K562 (cell line): Measurements from ENCODE around the gene MAMDC4. TPM values are rescaled to one million over a fixed set of nuclear protein-coding genes. Genes with fewer than 3 reads are reported as not detected.

Experiments used
- ATAC-seq: fragments of 200-7000 bp; cut with Tn5 transposase; 3 replicates; pipeline ENCODE4 v1.9.1; 2020; ENCODE audit warnings: moderate library complexity
- BruUV-seq: library from RNA; stranded (reverse); fragments of 400-500 nt; replicated peaks from 2 replicates; lab custom pipeline; 2021; lab: Mats Ljungman, UMichigan
- CTCF ChIA-PET: fragments of 300-600 bp; formaldehyde crosslinking; extraction: SDS; loops from one replicate; lab custom pipeline; 2021; ENCODE audit warnings: low intra/inter-chr PET ratio; lab: Yijun Ruan, JAX
- POLR2A ChIA-PET: fragments of 300-600, 350-650 bp; sonication (Branson Sonifier 250); formaldehyde crosslinking; extraction: SDS; loops from one replicate; lab custom pipeline; 2021; ENCODE audit warnings: antibody characterized with exemption, inconsistent platforms; lab: Yijun Ruan, JAX
- DNase-seq, 4 experiments: peaks; one replicate each; pipeline versions ENCODE4 v3.0.0 to v3.0.0-alpha.2; 2011 to 2018; ENCODE audit warnings: low spot score in 3 of 4, mixed read lengths in 3 of 4; ENCODE audit errors: extremely low read depth in 1 of 4
- FAIRE-seq: peaks from 2 replicates; lab custom pipeline; 2011; peaks lifted over from hg19 to GRCh38; lab: Jason Lieb, UNC
- H2AFZ ChIP-seq: 2 replicates; pipeline ENCODE4 v1.6.0; 2011; ENCODE audit warnings: low read depth, low read length, control low read depth, inconsistent platforms
- H3K27ac ChIP-seq: fragments of 200-600 bp; 3 replicates; pipeline ENCODE4 v1.8.0; 2011; ENCODE audit warnings: low read depth, mild to moderate bottlenecking, control low read depth, inconsistent platforms, low read length, moderate library complexity, mixed read lengths; ENCODE audit errors: extremely low read depth
- H3K27me3 ChIP-seq, 2 experiments: fragments of 300-600 bp in 1 of 2; 2 replicates in 1 of 2; 3 replicates in 1 of 2; pipeline versions ENCODE4 v1.6.0 to v1.8.0; 2011; ENCODE audit warnings: inconsistent platforms in 2 of 2, low read length in 2 of 2, mild to moderate bottlenecking in 1 of 2, mixed read lengths in 1 of 2, moderate library complexity in 1 of 2; ENCODE audit not compliant: control insufficient read depth in 2 of 2, insufficient read depth in 2 of 2
- H3K36me3 ChIP-seq: fragments of 300-600 bp; 3 replicates; pipeline ENCODE4 v1.8.0; 2011; ENCODE audit warnings: mild to moderate bottlenecking, low read length, inconsistent platforms; ENCODE audit not compliant: control insufficient read depth, insufficient read depth
- H3K4me1 ChIP-seq, 2 experiments: fragments of 200-600 bp in 1 of 2; replicated peaks in 1 of 2; 2 replicates in 1 of 2; 3 replicates in 1 of 2; pipeline versions ENCODE4 v1.5.1 to v1.8.0; 2011; ENCODE audit warnings: inconsistent platforms in 2 of 2, low read length in 2 of 2, mild to moderate bottlenecking in 1 of 2, mixed read lengths in 1 of 2, moderate library complexity in 1 of 2; ENCODE audit not compliant: control insufficient read depth in 2 of 2, insufficient read depth in 2 of 2
- H3K4me2 ChIP-seq: 2 replicates; pipeline ENCODE4 v1.6.1; 2011; ENCODE audit warnings: low read length, control low read depth, inconsistent platforms, mixed read lengths; ENCODE audit not compliant: insufficient read depth
- H3K4me3 ChIP-seq: fragments of 200-600 bp; sonication (generic), shearing (Covaris generic); 2 replicates; pipeline ENCODE4 v1.5.1; 2016; ENCODE audit warnings: control low read depth, inconsistent platforms
- H3K79me2 ChIP-seq: fragments of 200-600 bp; 3 replicates; pipeline ENCODE4 v1.8.0; 2011; ENCODE audit warnings: low read length, inconsistent platforms; ENCODE audit not compliant: control insufficient read depth, insufficient read depth
- H3K9ac ChIP-seq, 2 experiments: 2 replicates each; pipeline versions ENCODE4 v1.6.0 to v1.6.1; 2011; ENCODE audit warnings: low read depth in 2 of 2, low read length in 2 of 2, control low read depth in 1 of 2, inconsistent platforms in 1 of 2, mild to moderate bottlenecking in 1 of 2, mixed read lengths in 1 of 2; ENCODE audit not compliant: insufficient read depth in 1 of 2
- H3K9me1 ChIP-seq: one replicate; pipeline ENCODE4 v1.6.0; 2011; ENCODE audit warnings: inconsistent platforms, mild to moderate bottlenecking, low read length, moderate library complexity; ENCODE audit not compliant: control insufficient read depth, insufficient read depth
- H3K9me3 ChIP-seq: replicated peaks from 2 replicates; pipeline ENCODE4 v1.5.1; 2011; ENCODE audit warnings: low read depth, low read length, inconsistent platforms; ENCODE audit not compliant: control insufficient read depth, insufficient read depth
- H4K20me1 ChIP-seq: replicated peaks from 2 replicates; pipeline ENCODE4 v1.6.1; 2011; ENCODE audit warnings: low read length, inconsistent platforms, mixed read lengths; ENCODE audit not compliant: control insufficient read depth, insufficient read depth
- POLR2G ChIP-seq: fragments of 200-400 bp; formaldehyde crosslinking; IDR thresholded peaks from 2 replicates; pipeline ENCODE4 v1.6.1; 2017; ENCODE audit warnings: low read depth, mild to moderate bottlenecking, antibody characterized with exemption, low read length, moderate library complexity
- RBFOX2 ChIP-seq: fragments of 200-400 bp; formaldehyde crosslinking; IDR thresholded peaks from 2 replicates; pipeline ENCODE4 v1.6.1; 2017; ENCODE audit warnings: low read depth, mild to moderate bottlenecking, low read length, moderate library complexity
- SRSF1 ChIP-seq: fragments of 200-400 bp; formaldehyde crosslinking; IDR thresholded peaks from 2 replicates; pipeline ENCODE4 v1.6.1; 2017; ENCODE audit warnings: mild to moderate bottlenecking, low read depth, low read length, moderate library complexity
- WGBS: fragments of 100-300 bp; shearing (Covaris generic); methylation state at CpG from one replicate; pipeline ENCODE4 v1.1.6; 2016; ENCODE audit warnings: low coverage, mixed read lengths; ENCODE audit not compliant: insufficient coverage; ENCODE audit errors: missing lambda C conversion rate; 5-methylcytosine and 5-hydroxymethylcytosine counted together
- in situ Hi-C: fragments of 300-500 bp; cut with MboI; formaldehyde crosslinking; loops from 4 replicates; pipeline ENCODE4 v1.15.0; 2018; ENCODE audit warnings: inconsistent platforms, mixed read lengths
- intact Hi-C: fragments of 100-400 bp; cut with micrococcal nuclease; formaldehyde crosslinking; loops from 2 replicates; pipeline ENCODE4 v1.14.2; 2022
- polyA plus RNA-seq, 8 experiments: library from polyadenylated mRNA; depleted of rRNA in 4 of 8; stranded (reverse) in 5 of 8; unstranded in 3 of 8; fragments of >200 nt; fragmentation: Nextera tagmentation in 2 of 8; fragmentation: Illumina TruSeq in 1 of 8; extraction: Ambion mirVana in 2 of 8; extraction: Trizol in 1 of 8; gene quantifications; 2 replicates each; pipeline versions ENCODE4 v1.2.1 to v1.2.3, GENCODE V29; 2011 to 2014; ENCODE audit warnings: inconsistent platforms in 1 of 8, missing spikeins in 1 of 8
- total RNA-seq, 7 experiments: library from RNA; depleted of rRNA in 6 of 7; stranded (reverse); fragments of >200 nt in 6 of 7; fragmentation: Illumina TruSeq in 2 of 7; extraction: Trizol in 2 of 7; gene quantifications; 2 replicates each; pipeline versions ENCODE4 v1.2.1 to v1.2.3, GENCODE V29; 2011 to 2021; ENCODE audit warnings: low replicate concordance in 1 of 7
- TF ChIP-seq, protein P1 (sequence below): fragments of 250-450 bp; sonication (Bioruptor Pico); IDR thresholded peaks from 2 replicates; pipeline ENCODE4 v1.6.1; 2021; ENCODE audit warnings: mild to moderate bottlenecking
- TF ChIP-seq, protein P2 (sequence below): sonication (generic); formaldehyde crosslinking; IDR thresholded peaks from 2 replicates; pipeline ENCODE4 v1.8.1; 2023; ENCODE audit warnings: mild to moderate bottlenecking, missing genetic modification reagents

Gene MAMDC4
- total and polyA plus RNA-seq, 9 of the 15 experiments (the other 6 are each of a cell fraction or from before 2014, with no cell fraction given): 0.03 to 10.8 (median 1.5) TPM

DNA sequence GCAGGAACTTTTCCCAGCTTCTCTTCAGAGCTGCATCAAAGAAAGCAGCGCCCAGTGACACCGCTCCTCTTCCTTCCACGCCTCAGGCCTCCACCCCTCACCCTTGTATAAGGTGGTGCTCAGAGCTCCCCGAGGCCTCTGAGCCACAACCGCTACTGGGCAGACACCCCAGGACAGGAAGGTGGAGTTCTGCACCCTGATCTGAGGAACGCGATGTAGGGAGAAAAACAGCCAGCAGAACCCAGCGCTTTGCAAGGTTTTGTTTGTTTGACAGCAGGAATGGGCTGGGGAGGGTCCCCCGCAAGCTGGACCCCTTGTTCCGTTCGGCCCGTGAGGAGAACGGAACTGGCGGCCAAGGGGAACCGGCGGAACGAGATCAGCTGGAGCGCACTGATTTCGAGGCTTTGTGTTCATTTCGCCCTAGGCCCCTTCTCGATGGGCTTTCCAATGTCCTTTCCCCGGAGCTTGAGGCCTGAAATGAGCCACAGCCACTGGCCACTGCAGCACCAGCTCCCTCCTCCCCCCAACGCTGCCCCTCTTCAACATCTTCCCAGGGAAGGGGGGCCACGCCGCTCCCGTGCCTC, 9.8 kb downstream of the MAMDC4 start (continued):
- TF ChIP-seq, protein P1, sequence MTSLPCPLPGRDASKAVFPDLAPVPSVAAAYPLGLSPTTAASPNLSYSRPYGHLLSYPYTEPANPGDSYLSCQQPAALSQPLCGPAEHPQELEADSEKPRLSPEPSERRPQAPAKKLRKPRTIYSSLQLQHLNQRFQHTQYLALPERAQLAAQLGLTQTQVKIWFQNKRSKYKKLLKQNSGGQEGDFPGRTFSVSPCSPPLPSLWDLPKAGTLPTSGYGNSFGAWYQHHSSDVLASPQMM (CRISPR knock-in tag): no peak

DNA sequence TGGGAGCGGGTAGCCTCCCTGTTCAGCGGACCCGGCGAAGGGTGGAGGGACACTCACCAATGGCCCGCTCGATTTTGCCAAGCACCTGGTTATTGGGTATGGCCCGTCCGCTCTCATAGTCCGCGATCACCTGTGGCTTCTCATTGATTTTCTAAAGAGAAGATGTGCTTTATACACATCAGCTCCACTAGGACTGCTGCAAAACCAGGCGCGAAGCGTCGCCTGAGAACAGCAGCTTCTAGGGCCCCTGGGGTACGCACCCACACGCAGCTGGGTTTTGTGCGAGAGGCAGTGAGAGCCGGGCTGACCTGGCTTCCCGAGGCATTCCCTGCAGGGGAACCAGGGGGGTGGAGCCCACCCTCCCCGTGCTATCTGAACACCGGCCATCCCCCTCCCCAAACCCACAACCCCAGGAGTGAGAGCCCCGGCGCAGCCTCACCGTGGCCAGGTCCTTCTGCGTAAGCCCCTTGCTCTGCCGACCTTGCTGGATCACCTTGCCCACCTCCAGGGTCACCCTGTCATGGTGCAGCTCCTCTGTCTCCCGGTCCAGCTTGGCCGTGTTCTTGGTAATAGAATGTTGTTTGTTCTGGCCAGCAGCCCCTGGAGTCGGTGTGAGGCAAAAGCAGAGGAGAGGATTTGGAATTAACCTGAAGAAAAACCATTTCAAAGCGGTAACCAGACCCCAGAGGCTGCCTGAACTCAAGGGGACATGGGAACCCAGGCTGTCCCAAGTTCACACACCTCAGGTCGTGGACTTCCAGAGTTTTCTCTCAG, 10.9 kb downstream of the MAMDC4 start:
- FAIRE-seq (no peak), ATAC-seq (no peak), DNase-seq (no peak)
- Histone ChIP-seq H3K9me1 (peaks cover 4% of the 10 kb centered on the region), H4K20me1 (peaks cover 14% of the 10 kb centered on the region; the same call in 1 of the 2 replicates), H3K27ac (no peak overlapping the region), H3K4me3 (no peak overlapping the region), H3K36me3 (peaks cover 54% of the 10 kb centered on the region; the same call in 2 of the 3 replicates), H2AFZ (no peak overlapping the region), H3K9me3 (no peaks in the 10 kb centered on the region; the same call in 1 of the 2 replicates), H3K27me3 (no peaks in the 10 kb centered on the region), H3K79me2 (peaks cover 43% of the 10 kb centered on the region), H3K4me2 (no peak overlapping the region), H3K4me1 (peaks cover 5 to 52% of the 10 kb centered on the region in 2 experiments; a peak in 3 of 5 replicates), H3K9ac (peak overlapping the region in 1 of 2 experiments; percentile 39; a peak in 1 of 4 replicates)
- CTCF ChIA-PET: no interaction called here
- intact Hi-C loops (no loop called here), in situ Hi-C loops (no loop called here)
- no TSS peak for BruUV-seq
- WGBS: 95% methylated on average over 25 of the region's 31 CpGs
- TF ChIP-seq POLR2G (peak; percentile 45), RBFOX2 (peak; percentile 59), SRSF1 (no peak)
- TF ChIP-seq, protein P2, sequence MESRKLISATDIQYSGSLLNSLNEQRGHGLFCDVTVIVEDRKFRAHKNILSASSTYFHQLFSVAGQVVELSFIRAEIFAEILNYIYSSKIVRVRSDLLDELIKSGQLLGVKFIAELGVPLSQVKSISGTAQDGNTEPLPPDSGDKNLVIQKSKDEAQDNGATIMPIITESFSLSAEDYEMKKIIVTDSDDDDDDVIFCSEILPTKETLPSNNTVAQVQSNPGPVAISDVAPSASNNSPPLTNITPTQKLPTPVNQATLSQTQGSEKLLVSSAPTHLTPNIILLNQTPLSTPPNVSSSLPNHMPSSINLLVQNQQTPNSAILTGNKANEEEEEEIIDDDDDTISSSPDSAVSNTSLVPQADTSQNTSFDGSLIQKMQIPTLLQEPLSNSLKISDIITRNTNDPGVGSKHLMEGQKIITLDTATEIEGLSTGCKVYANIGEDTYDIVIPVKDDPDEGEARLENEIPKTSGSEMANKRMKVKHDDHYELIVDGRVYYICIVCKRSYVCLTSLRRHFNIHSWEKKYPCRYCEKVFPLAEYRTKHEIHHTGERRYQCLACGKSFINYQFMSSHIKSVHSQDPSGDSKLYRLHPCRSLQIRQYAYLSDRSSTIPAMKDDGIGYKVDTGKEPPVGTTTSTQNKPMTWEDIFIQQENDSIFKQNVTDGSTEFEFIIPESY (CRISPR knock-in tag): peak; percentile 80
- POLR2A ChIA-PET: interaction anchor here (1.9 kb wide), 2 partner anchors 12 to 21 kb away, joined by 4 read pairs; no protein-coding TSS in a partner anchor
